Activated T-cell treated with anti-CD3 and anti-CD28 coated beads, Interleukin-2, amount 50 U/mL, for 1 hour (primary cell): ENCODE measurements around the gene SLC1A7.

ENCODE experiments used
- DNase-seq: peaks from one replicate; pipeline ENCODE4 v3.0.0-alpha.2; 2020

SLC1A7 gene

DNA sequence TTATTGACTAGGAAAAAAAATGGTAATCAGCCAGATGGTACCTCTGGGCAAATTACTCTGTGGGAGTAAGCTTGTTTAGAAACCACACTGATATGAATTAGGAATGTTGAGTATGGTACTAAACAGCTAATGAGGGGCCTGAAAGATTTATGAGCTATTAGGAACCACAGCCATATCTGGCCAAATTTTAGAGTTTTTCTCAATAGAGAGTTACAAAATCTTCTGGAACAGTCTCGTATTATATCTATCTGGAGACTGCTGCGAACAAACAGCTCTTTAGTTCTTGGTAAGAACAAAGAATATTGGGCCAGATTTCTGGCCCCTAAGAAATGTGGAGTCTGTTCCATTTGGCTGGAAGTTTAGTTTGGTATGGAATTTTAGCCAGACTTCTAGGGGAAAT lies 85.3 kb downstream of the SLC1A7 start:
- DNase-seq, result no peak

DNA sequence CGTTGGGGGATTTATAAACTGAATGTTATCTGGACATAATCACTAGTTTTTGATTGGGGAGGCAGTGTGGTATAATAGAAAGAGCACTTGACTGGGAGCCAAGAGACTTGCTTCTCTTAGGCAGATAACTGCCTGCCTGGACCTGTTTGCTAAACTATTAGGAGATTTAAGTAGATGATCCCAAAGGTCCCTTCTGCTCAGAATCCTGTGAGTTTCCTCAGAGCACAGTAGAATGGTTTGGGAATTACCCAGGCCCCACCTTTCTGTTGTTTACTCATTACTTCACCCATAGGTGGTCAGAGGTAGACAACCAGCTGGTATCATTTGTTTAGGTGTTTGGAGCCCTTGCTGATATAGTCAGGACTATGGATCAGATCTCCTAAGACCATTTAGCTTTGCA lies 90.8 kb downstream of the SLC1A7 start:
- no peak for DNase-seq

DNA sequence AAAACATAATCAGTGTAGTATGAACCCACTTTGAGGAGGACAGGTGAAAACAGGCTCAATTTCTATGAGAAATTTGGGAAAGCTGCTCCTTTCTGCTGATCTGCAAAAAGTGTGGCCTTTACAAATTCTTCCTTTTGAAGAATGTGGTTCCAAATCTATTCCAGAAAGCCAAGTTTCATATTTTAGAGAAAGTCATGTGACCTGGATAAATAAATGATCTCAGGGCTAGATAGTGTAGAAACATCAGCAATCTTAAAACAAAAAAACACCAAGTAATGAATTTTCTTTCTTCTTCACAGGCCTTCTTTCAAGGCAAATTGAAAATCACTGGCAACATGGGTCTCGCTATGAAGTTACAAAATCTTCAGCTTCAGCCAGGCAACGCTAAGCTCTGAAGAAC lies 92.1 kb downstream of the SLC1A7 start:
- no peak for DNase-seq

DNA sequence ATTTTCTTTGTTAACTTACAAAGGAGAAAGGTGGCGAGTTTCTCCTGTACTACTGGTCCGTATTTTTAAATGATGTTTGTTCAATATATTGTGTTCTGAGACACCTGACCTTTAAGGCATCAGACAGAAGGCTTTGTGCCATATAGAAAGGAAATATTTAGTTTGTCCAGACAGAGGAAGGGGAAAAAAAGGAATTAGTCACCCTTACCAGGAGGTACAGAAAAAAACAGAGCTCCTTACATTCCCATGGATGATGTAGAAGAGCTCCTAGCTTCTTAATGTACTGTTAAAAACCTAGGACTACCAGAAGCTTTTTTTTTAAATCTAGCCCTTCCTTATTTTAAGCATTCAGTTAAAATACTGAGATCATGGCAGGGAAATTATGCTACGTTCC lies 92.9 kb downstream of the SLC1A7 start:
- DNase-seq, result no peak

DNA sequence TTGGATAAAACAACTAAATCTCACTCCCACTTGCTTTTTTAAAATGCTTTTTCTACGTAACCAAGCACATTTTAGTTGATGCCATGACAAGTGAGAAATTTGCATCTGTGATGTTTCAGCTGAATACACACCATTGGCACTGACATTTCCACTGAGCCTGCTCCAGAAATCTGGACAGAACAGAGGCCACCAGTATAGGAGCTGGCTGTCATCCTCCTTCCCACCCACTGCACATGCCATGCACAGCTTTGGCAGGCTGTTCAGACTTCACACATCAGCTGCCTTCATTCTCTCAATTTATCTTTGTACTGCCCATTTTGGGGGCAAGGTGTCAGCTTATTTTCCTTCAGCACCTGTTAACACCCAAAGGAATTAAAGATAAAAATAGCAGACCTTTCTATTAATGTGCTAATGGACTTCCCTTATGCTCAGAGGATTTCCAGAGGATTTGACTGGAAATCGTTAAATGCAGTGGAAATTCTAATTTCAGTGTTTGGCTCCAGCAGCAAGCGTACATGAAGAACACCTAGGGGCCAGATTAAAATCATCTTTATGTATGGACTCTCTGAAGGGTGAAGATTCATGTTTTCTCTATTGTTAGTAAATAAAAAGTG lies 93.4 kb downstream of the SLC1A7 start:
- DNase-seq, result no peak

DNA sequence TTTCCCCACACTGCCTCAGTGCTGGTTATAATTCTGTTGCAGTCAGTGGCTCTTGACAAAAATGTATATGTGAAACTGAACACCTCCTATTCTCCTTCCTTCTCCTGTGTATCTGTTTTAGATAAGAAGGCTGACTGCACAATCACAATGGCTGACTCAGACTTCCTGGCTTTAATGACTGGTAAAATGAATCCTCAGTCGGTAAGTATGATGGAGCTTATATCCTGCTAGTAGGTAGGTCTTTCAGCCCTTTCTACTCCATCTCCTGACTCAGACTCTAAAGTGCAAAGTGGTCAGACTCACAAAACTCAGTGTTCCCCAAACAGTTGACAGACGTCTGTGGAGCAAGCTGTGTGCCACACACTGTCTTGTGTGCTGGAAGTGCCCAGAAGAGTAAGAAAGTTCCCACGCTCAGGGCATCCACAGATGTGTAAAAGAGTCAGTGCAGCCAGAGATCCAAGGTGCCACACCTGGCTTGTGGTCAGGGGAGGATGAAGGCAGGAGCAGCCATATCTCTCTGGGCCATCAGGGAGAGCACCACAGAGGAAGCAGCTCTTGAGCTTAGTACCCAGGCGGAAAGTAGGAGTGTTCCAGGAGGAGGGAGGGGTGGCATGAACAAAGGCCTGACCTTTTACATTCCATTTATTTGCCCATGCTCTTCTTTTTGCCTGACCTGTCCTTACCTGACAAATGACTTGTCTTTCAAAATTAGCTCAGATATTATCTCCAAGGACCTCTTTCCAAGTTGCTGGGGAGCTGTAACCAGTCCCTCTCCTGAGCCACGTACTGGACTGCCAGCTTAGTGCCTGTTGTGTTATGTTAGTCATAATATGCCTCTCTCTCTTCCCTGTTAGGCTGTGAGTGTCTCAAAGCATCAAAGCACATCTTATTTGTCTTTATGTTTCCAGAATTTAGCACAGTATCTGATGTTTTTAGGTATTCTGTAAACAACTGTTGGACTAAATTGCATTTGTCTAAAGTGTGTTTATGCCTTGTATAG lies 94.4 kb downstream of the SLC1A7 start:
- no peak for DNase-seq

DNA sequence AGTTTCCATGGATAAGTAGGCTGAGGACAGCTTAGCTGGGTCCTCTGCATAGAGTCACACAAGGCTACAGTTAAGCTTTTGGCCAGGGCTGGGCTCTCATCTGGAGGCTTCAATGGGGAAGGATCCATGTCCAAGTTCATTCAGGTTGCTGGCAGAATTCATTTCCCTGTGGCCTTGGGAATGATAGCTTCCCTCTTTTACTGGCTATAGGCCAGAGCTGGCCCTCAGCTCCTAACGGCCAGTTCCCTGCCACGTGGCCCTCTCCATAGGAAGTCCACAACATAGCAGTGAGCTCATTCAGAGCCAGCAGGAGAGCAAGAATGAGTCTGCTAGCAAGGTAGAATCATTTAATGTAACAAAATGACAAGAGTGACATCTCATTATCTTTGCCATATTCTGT lies 95.5 kb downstream of the SLC1A7 start:
- DNase-seq, result no peak

DNA sequence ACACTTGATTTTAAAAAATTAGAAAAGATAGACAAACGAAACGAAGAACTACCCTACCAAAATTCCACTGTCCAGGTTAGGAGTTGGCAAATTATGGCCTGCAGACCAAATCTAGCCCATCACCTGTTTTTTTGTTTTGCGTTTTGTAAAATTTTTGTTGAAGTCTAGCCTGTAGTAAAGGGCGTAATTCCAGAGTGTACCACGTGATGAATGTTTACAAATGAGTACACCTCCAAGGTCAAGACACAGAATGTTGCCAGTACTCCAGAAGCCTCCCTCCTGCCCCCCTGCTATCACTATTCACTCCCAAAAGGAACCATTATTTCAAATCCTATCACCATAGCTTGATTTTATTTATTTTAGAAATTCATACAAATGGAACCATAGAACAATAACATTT lies 97.5 kb downstream of the SLC1A7 start:
- no peak for DNase-seq

DNA sequence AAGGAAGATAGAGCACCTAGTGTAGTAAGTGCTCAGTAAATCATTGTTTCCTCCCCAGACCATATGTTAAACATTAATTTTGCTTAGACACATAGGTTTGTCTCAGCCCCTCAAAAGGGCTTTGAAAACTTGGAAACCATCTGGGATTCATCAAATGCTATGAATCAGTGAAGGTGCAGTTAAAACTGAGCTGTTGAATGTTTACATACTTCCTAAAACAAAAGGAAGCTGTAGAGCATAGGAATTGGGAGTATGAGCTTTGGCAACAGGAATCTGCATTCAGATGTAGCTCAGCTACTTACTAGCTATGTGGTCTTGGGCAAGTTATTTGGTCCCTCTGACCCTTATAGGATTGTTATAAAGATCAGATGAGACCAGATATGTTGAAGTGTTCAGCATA lies 99.2 kb downstream of the SLC1A7 start:
- no peak for DNase-seq

DNA sequence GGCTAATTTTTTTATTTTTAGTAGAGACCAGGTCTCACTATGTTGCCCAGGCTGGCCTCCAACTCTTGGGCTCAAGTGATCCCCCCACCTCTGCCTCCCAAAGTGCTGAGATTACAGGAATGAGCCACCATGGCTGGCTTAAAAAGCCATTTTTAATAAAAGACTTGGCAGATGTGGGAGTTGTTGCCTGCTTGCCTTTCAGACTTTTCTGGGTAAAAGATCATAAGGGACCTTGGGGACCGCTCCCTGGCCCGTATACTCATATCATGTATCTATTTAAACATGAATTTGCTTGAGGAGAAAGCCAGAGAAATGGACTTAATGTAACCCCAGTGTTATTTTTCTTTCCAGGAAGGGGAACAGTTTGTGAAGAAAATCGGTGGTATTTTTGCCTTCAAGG lies 103.9 kb downstream of the SLC1A7 start:
- DNase-seq, result no peak
